GM18526 (cell line): ENCODE results near the gene DNAJC16.

Experiments used
- POLR2A ChIP-seq: IDR thresholded peaks from 3 replicates; pipeline ENCODE4 v1.6.1; 2011; ENCODE audit not compliant: insufficient read length; ENCODE audit errors: extremely low read depth

Gene DNAJC16

GRCh38 chr1:15625056-15625917, 98.6 kb downstream of the DNAJC16 start:
- no peak for TF ChIP-seq POLR2A
